ENCODE results near the gene EPHA8. TPM values are rescaled to one million over a fixed set of nuclear protein-coding genes. Genes with fewer than 3 reads are reported as not detected.

Gene EPHA8
- total RNA-seq, 1 donor from 2014 or later, result 0.24 TPM

DNA sequence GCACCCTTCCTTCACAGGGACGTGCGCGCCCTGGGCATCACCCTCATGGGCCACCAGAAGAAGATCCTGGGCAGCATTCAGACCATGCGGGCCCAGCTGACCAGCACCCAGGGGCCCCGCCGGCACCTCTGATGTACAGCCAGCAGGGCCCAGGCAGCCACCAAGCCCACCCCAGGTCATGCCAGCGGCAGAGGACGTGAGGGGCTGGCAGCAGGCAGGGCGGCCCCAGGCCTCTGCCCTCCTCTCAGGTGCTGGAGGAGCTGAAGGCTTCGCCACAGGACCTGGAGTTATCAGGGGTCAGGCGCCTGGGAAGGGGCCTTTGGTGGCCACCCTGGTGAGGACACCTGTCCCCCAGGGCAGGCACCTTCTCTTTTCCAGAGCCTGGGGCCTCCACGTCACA lies 38.3 kb downstream of the EPHA8 start:
- Mint-ChIP-seq H3K9me3 (ENCODE audit: low read depth) (no peaks in the 10 kb centered on the region), H3K27ac (no peak overlapping the region), H3K4me1 (ENCODE audit: low read depth) (no peaks in the 10 kb centered on the region), H3K27me3 (peaks cover 53% of the 10 kb centered on the region), H3K36me3 (ENCODE audit: insufficient read depth) (no peaks in the 10 kb centered on the region), H3K4me3 (ENCODE audit: low read depth) (no peak overlapping the region)
- DNase-seq (ENCODE audit: low spot score, unreplicated experiment), result no peak
- no peak for TF ChIP-seq CTCF (IDR thresholded peaks at IDR 0.05; ENCODE audit: unreplicated experiment)

- H3K4me3 Mint-ChIP-seq (ENCODE audit: low read depth), result no peak overlapping the region
- no peak overlapping the region for H3K27ac Mint-ChIP-seq
- H3K27me3 Mint-ChIP-seq, result peaks cover 54% of the 10 kb centered on the region
- H3K36me3 Mint-ChIP-seq (ENCODE audit: insufficient read depth), result no peaks in the 10 kb centered on the region
- H3K4me1 Mint-ChIP-seq (ENCODE audit: low read depth), result no peaks in the 10 kb centered on the region
- DNase-seq (ENCODE audit: low spot score, unreplicated experiment), result no peak
- TF ChIP-seq CTCF (IDR thresholded peaks at IDR 0.05; ENCODE audit: unreplicated experiment), result no peak
- H3K9me3 Mint-ChIP-seq (ENCODE audit: low read depth), result no peaks in the 10 kb centered on the region
Observed at GRCh38 chr1:22602060-22602740, 38.9 kb downstream of the EPHA8 start.

DNA sequence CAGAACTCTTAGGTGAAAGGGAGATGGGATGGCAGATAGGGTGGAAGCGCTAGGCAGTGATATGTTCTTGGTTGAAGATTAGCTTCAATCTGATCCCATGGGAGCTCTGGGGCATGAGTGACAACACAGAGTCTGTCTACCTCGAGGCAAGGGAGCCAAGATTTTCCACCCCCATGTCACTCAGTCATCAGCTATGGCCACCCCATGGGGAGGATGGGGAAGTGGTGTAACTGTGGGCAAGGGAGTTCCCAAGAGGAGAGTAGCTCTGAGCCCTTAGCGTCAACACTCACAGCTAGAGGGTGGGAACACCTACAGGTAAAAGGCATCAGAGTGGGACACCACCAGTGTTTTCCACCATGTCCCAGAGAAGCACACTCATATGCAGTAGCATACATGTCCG lies 42.9 kb downstream of the EPHA8 start:
- Mint-ChIP-seq H3K9me3 (ENCODE audit: low read depth) (no peaks in the 10 kb centered on the region), H3K36me3 (ENCODE audit: insufficient read depth) (no peaks in the 10 kb centered on the region), H3K27me3 (peaks cover 75% of the 10 kb centered on the region), H3K4me3 (ENCODE audit: low read depth) (no peak overlapping the region), H3K4me1 (ENCODE audit: low read depth) (no peaks in the 10 kb centered on the region), H3K27ac (no peak overlapping the region)
- DNase-seq (ENCODE audit: low spot score, unreplicated experiment), result no peak
- no peak for TF ChIP-seq CTCF (IDR thresholded peaks at IDR 0.05; ENCODE audit: unreplicated experiment)

DNA sequence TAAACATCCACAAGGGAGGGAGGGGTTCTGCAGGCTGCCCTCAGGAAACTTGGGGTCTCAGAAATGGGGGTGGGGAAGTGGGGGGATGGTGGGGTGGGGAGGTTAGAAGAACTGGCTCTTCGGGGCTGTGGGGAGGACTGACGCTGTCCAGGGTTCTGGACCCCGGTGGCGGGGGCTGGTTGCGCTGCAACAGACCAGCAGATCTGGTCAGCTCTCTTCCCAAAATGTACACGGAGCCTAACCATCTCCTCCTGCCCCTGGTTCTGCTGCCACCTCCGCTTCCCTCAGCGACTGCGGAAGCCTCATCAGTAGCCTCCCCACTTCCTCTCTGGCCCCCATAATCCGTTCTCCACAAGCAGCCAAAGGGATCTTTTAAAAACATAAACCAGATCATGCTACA lies 43.9 kb downstream of the EPHA8 start:
- TF ChIP-seq CTCF (IDR thresholded peaks at IDR 0.05; ENCODE audit: unreplicated experiment), result no peak
- Mint-ChIP-seq H3K4me3 (ENCODE audit: low read depth) (no peak overlapping the region), H3K27ac (no peak overlapping the region), H3K27me3 (peaks cover 81% of the 10 kb centered on the region), H3K9me3 (ENCODE audit: low read depth) (no peaks in the 10 kb centered on the region), H3K36me3 (ENCODE audit: insufficient read depth) (no peaks in the 10 kb centered on the region), H3K4me1 (ENCODE audit: low read depth) (no peaks in the 10 kb centered on the region)
- no peak for DNase-seq (ENCODE audit: low spot score, unreplicated experiment)

GRCh38 chr1:22608361-22608760 lies 45.1 kb downstream of the EPHA8 start:
- H3K9me3 Mint-ChIP-seq (ENCODE audit: low read depth), result no peaks in the 10 kb centered on the region
- peaks cover 87% of the 10 kb centered on the region for H3K27me3 Mint-ChIP-seq
- no peak for TF ChIP-seq CTCF (IDR thresholded peaks at IDR 0.05; ENCODE audit: unreplicated experiment)
- no peaks in the 10 kb centered on the region for H3K4me1 Mint-ChIP-seq (ENCODE audit: low read depth)
- H3K4me3 Mint-ChIP-seq (ENCODE audit: low read depth), result no peak overlapping the region
- H3K36me3 Mint-ChIP-seq (ENCODE audit: insufficient read depth), result no peaks in the 10 kb centered on the region
- DNase-seq (ENCODE audit: low spot score, unreplicated experiment), result no peak
- no peak overlapping the region for H3K27ac Mint-ChIP-seq
